ENCODE data around the gene PEPD.

DNA sequence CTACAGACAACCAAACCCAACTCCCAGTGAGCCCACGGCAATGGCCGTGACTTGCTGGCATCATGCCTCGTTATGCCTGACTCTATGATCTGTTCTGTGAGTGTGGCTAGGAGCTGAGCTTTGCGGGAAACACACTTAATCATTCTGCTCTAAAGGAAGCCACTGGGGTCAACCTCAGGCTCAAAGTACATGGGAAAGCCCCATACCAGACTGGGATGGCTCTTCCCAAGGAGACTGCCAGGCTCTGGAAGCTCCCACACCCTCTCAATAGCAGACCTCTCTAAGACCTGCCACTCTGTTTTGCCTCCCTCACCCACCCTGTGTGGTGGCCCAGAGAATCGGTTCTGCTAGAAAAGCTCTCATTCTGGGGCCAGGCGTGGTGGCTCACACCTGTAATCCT lies 2.2 kb downstream of the PEPD start:
- TF ChIP-seq, protein P1, sequence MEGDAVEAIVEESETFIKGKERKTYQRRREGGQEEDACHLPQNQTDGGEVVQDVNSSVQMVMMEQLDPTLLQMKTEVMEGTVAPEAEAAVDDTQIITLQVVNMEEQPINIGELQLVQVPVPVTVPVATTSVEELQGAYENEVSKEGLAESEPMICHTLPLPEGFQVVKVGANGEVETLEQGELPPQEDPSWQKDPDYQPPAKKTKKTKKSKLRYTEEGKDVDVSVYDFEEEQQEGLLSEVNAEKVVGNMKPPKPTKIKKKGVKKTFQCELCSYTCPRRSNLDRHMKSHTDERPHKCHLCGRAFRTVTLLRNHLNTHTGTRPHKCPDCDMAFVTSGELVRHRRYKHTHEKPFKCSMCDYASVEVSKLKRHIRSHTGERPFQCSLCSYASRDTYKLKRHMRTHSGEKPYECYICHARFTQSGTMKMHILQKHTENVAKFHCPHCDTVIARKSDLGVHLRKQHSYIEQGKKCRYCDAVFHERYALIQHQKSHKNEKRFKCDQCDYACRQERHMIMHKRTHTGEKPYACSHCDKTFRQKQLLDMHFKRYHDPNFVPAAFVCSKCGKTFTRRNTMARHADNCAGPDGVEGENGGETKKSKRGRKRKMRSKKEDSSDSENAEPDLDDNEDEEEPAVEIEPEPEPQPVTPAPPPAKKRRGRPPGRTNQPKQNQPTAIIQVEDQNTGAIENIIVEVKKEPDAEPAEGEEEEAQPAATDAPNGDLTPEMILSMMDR (IDR thresholded peaks at IDR 0.05): no peak
- TF ChIP-seq EP300 (IDR thresholded peaks at IDR 0.05): no peak
- no peak for TF ChIP-seq POLR2A (IDR thresholded peaks at IDR 0.05)

All from tibial nerve (tissue), 4 donors.